HFFc6 (cell line): Measurements from ENCODE around the gene CNGA1. TPM values are rescaled to one million over a fixed set of nuclear protein-coding genes. Genes with fewer than 3 reads are reported as not detected.

Experiments used
- DNase-seq: peaks from one replicate; pipeline ENCODE4 v3.0.0-alpha.2; 2018
- H3K27ac Mint-ChIP-seq: 2 replicates; pipeline ENCODE4 v1.8.0; 2020; ENCODE audit warnings: mild to moderate bottlenecking, mixed read lengths
- H3K27me3 Mint-ChIP-seq: 2 replicates; pipeline ENCODE4 v1.8.0; 2021; ENCODE audit warnings: mild to moderate bottlenecking, moderate library complexity, mixed read lengths; ENCODE audit not compliant: insufficient read depth
- H3K36me3 Mint-ChIP-seq: 2 replicates; pipeline ENCODE4 v1.8.0; 2021; ENCODE audit warnings: low read depth, mixed read lengths
- H3K4me1 Mint-ChIP-seq: 2 replicates; pipeline ENCODE4 v1.8.0; 2020; ENCODE audit warnings: low read depth, mixed read lengths
- H3K4me3 Mint-ChIP-seq: 2 replicates; pipeline ENCODE4 v1.8.0; 2020; ENCODE audit warnings: mild to moderate bottlenecking, moderate library complexity, mixed read lengths
- H3K9me3 Mint-ChIP-seq: 2 replicates; pipeline ENCODE4 v1.8.0; 2020; ENCODE audit warnings: mild to moderate bottlenecking, mixed read lengths
- CTCF ChIP-seq: fragments of 200-600 bp; sonication (generic); IDR thresholded peaks from 2 replicates; pipeline ENCODE4 v1.5.0; 2021; ENCODE audit warnings: antibody characterized with exemption, mild to moderate bottlenecking
- total RNA-seq, 6 experiments: library from RNA; stranded (reverse); fragmentation: NEBNext Ultra II Directional; extraction: Animal tissue kit (Norgen Biotek cat#: 25700); gene quantifications; 2 replicates in 1 of 6; 3 replicates in 5 of 6; pipeline ENCODE4 v1.2.3, GENCODE V29; 2021

Gene CNGA1
- total RNA-seq, 6 experiments from 2014 or later, result not detected

GRCh38 chr4:47945930-47946726, 70.4 kb downstream of the CNGA1 start:
- no peaks in the 10 kb centered on the region for H3K36me3 Mint-ChIP-seq
- H3K9me3 Mint-ChIP-seq, result no peaks in the 10 kb centered on the region
- no peak overlapping the region for H3K4me3 Mint-ChIP-seq
- peak; percentile 39 for TF ChIP-seq CTCF
- peaks cover 1% of the 10 kb centered on the region for H3K27me3 Mint-ChIP-seq
- no peak overlapping the region for H3K27ac Mint-ChIP-seq
- no peak for DNase-seq
- no peaks in the 10 kb centered on the region for H3K4me1 Mint-ChIP-seq

GRCh38 chr4:47942081-47942819, 74.2 kb downstream of the CNGA1 start:
- H3K27ac Mint-ChIP-seq, result no peak overlapping the region

GRCh38 chr4:47939456-47939855, 77.0 kb downstream of the CNGA1 start:
- DNase-seq, result no peak
- Mint-ChIP-seq H3K36me3 (no peaks in the 10 kb centered on the region), H3K27me3 (peaks cover 22% of the 10 kb centered on the region), H3K4me3 (no peak overlapping the region), H3K27ac (no peak overlapping the region), H3K9me3 (no peaks in the 10 kb centered on the region), H3K4me1 (no peaks in the 10 kb centered on the region)
- TF ChIP-seq CTCF, result no peak

More at GRCh38 chr4:47942081-47942819, 74.2 kb downstream of the CNGA1 start:
- DNase-seq, result no peak
- Mint-ChIP-seq H3K4me1 (no peaks in the 10 kb centered on the region), H3K9me3 (no peaks in the 10 kb centered on the region), H3K36me3 (no peaks in the 10 kb centered on the region), H3K27me3 (peaks cover 9% of the 10 kb centered on the region), H3K4me3 (no peak overlapping the region)
- no peak for TF ChIP-seq CTCF

- Mint-ChIP-seq H3K36me3 (no peaks in the 10 kb centered on the region), H3K27ac (no peak overlapping the region), H3K4me3 (no peak overlapping the region), H3K4me1 (peaks cover 5% of the 10 kb centered on the region), H3K9me3 (no peaks in the 10 kb centered on the region), H3K27me3 (peaks cover 22% of the 10 kb centered on the region)
- TF ChIP-seq CTCF, result no peak
- no peak for DNase-seq
Measured at GRCh38 chr4:47936336-47936735, 80.1 kb downstream of the CNGA1 start.

GRCh38 chr4:47933840-47934239, 82.6 kb downstream of the CNGA1 start:
- no peak overlapping the region for H3K4me3 Mint-ChIP-seq
- no peaks in the 10 kb centered on the region for H3K36me3 Mint-ChIP-seq
- H3K27ac Mint-ChIP-seq, result no peak overlapping the region
- H3K4me1 Mint-ChIP-seq, result peaks cover 16% of the 10 kb centered on the region
- H3K9me3 Mint-ChIP-seq, result no peaks in the 10 kb centered on the region
- DNase-seq, result peak; percentile 16
- H3K27me3 Mint-ChIP-seq, result peaks cover 19% of the 10 kb centered on the region
- peak; percentile 85 for TF ChIP-seq CTCF
